Keratinocyte (primary cell): Measurements from ENCODE around the gene RNF150.

Experiments
- CTCF ChIP-seq, 3 experiments: IDR thresholded peaks in 1 of 3; conservative IDR thresholded peaks in 1 of 3; optimal IDR thresholded peaks in 1 of 3; 2 replicates in 2 of 3; 3 replicates in 1 of 3; pipeline versions ENCODE3 to v1.5.1; 2011; ENCODE audit warnings: low read length in 3 of 3, mild to moderate bottlenecking in 3 of 3, moderate library complexity in 2 of 3, control low read depth in 1 of 3, inconsistent platforms in 1 of 3; ENCODE audit not compliant: insufficient read depth in 2 of 3; ENCODE audit errors: extremely low read depth in 1 of 3
- EZH2 ChIP-seq: IDR thresholded peaks from one replicate; pipeline ENCODE4 v1.6.1; 2012; ENCODE audit warnings: inconsistent platforms, mild to moderate bottlenecking, low read length, moderate library complexity

- no peak for TF ChIP-seq EZH2
- no peak for TF ChIP-seq CTCF (optimal IDR thresholded peaks at IDR 0.05 in 1 of 3, IDR thresholded peaks at IDR 0.05 in 1 of 3, conservative IDR thresholded peaks at IDR 0.05 in 1 of 3; ENCODE audit: extremely low read depth in 1 of 3, insufficient read depth in 2 of 3, low read length in 3 of 3)
These were observed 12.2 kb downstream of the RNF150 start for GRCh38 chr4:141121101-141121500.
